ENCODE data around the gene CDIP1.

CDIP1 gene

GRCh38 chr16:4507588-4508345 is 30.8 kb downstream of the CDIP1 start:
- no peak overlapping the region for H3K4me3 ChIP-seq (ENCODE audit: insufficient read length, low read depth)
- H3K4me1 ChIP-seq (ENCODE audit: insufficient read depth, insufficient read length), result peaks cover 12% of the 10 kb centered on the region
- DNase-seq (ENCODE audit: low read depth, low spot score), result no peak
- H3K27me3 ChIP-seq (ENCODE audit: insufficient read depth, insufficient read length), result no peaks in the 10 kb centered on the region
- H3K36me3 ChIP-seq (ENCODE audit: insufficient read depth, insufficient read length, low read length), result peaks cover 76% of the 10 kb centered on the region
- H3K9ac ChIP-seq (ENCODE audit: insufficient read length, low read depth), result no peak overlapping the region
- no peaks in the 10 kb centered on the region for H3K9me3 ChIP-seq (ENCODE audit: insufficient read depth, low read length)
- TF ChIP-seq SUZ12 (IDR thresholded peaks at IDR 0.05; ENCODE audit: extremely low read depth, insufficient read depth, insufficient read length) (no peak), ZNF274 (IDR thresholded peaks at IDR 0.05; ENCODE audit: low read depth, low read length) (no peak), YY1 (IDR thresholded peaks at IDR 0.05; ENCODE audit: insufficient read depth, insufficient read length) (no peak)

GRCh38 chr16:4506450-4506849 is 32.1 kb downstream of the CDIP1 start:
- H3K27me3 ChIP-seq (ENCODE audit: insufficient read depth, insufficient read length), result no peaks in the 10 kb centered on the region
- H3K4me1 ChIP-seq (ENCODE audit: insufficient read depth, insufficient read length), result peaks cover 12% of the 10 kb centered on the region
- H3K4me3 ChIP-seq (ENCODE audit: insufficient read length, low read depth), result no peak overlapping the region
- H3K9ac ChIP-seq (ENCODE audit: insufficient read length, low read depth), result no peak overlapping the region
- no peak for TF ChIP-seq YY1 (IDR thresholded peaks at IDR 0.05; ENCODE audit: insufficient read depth, insufficient read length)
- TF ChIP-seq SUZ12 (IDR thresholded peaks at IDR 0.05; ENCODE audit: extremely low read depth, insufficient read depth, insufficient read length), result no peak
- TF ChIP-seq ZNF274 (IDR thresholded peaks at IDR 0.05; ENCODE audit: low read depth, low read length), result no peak
- DNase-seq (ENCODE audit: low read depth, low spot score), result peak; percentile 61
- H3K36me3 ChIP-seq (ENCODE audit: insufficient read depth, insufficient read length, low read length), result peaks cover 63% of the 10 kb centered on the region
- no peaks in the 10 kb centered on the region for H3K9me3 ChIP-seq (ENCODE audit: insufficient read depth, low read length)

GRCh38 chr16:4505356-4506147 is 33.0 kb downstream of the CDIP1 start:
- TF ChIP-seq YY1 (IDR thresholded peaks at IDR 0.05; ENCODE audit: insufficient read depth, insufficient read length) (no peak), SUZ12 (IDR thresholded peaks at IDR 0.05; ENCODE audit: extremely low read depth, insufficient read depth, insufficient read length) (no peak), ZNF274 (IDR thresholded peaks at IDR 0.05; ENCODE audit: low read depth, low read length) (no peak)
- DNase-seq (ENCODE audit: low read depth, low spot score), result no peak
- H3K27me3 ChIP-seq (ENCODE audit: insufficient read depth, insufficient read length), result no peaks in the 10 kb centered on the region
- H3K36me3 ChIP-seq (ENCODE audit: insufficient read depth, insufficient read length, low read length), result peaks cover 54% of the 10 kb centered on the region
- peaks cover 10% of the 10 kb centered on the region for H3K4me1 ChIP-seq (ENCODE audit: insufficient read depth, insufficient read length)
- no peak overlapping the region for H3K9ac ChIP-seq (ENCODE audit: insufficient read length, low read depth)
- H3K4me3 ChIP-seq (ENCODE audit: insufficient read length, low read depth), result no peak overlapping the region
- no peaks in the 10 kb centered on the region for H3K9me3 ChIP-seq (ENCODE audit: insufficient read depth, low read length)

DNA sequence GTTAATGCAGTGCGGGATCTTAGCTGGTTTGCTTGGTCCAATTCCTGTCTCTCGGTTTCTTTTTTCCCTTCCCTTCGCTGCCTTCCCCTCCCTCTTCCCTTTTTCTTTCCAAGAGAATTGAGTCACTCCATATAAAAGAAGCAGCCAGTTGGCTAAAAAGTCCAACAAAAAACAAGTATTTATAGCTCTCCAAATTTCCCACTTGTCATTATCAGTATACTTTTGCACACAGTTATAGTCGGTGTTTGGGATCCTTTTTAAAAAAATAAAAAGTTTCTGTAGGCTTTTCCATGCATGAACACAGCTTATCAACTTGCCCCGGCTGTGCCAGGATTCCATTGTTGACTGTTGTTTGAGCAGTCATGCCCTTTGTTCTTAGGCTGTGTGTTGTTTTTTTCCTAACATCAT is 37.5 kb downstream of the CDIP1 start:
- TF ChIP-seq YY1 (IDR thresholded peaks at IDR 0.05; ENCODE audit: insufficient read depth, insufficient read length), result no peak

GRCh38 chr16:4500272-4500671 is 38.3 kb downstream of the CDIP1 start:
- DNase-seq (ENCODE audit: low read depth, low spot score), result no peak
- Histone ChIP-seq H3K4me3 (ENCODE audit: insufficient read length, low read depth) (no peak overlapping the region), H3K9me3 (ENCODE audit: insufficient read depth, low read length) (no peaks in the 10 kb centered on the region), H3K36me3 (ENCODE audit: insufficient read depth, insufficient read length, low read length) (peaks cover 13% of the 10 kb centered on the region), H3K27me3 (ENCODE audit: insufficient read depth, insufficient read length) (no peaks in the 10 kb centered on the region), H3K4me1 (ENCODE audit: insufficient read depth, insufficient read length) (peaks cover 16% of the 10 kb centered on the region), H3K9ac (ENCODE audit: insufficient read length, low read depth) (no peak overlapping the region)
- TF ChIP-seq SUZ12 (IDR thresholded peaks at IDR 0.05; ENCODE audit: extremely low read depth, insufficient read depth, insufficient read length) (no peak), YY1 (IDR thresholded peaks at IDR 0.05; ENCODE audit: insufficient read depth, insufficient read length) (no peak), ZNF274 (IDR thresholded peaks at IDR 0.05; ENCODE audit: low read depth, low read length) (no peak)

More for the DNA sequence above, 37.5 kb downstream of the CDIP1 start:
- H3K4me1 ChIP-seq (ENCODE audit: insufficient read depth, insufficient read length), result peaks cover 12% of the 10 kb centered on the region
- no peak overlapping the region for H3K4me3 ChIP-seq (ENCODE audit: insufficient read length, low read depth)
- DNase-seq (ENCODE audit: low read depth, low spot score), result no peak
- no peaks in the 10 kb centered on the region for H3K27me3 ChIP-seq (ENCODE audit: insufficient read depth, insufficient read length)
- peaks cover 21% of the 10 kb centered on the region for H3K36me3 ChIP-seq (ENCODE audit: insufficient read depth, insufficient read length, low read length)
- H3K9ac ChIP-seq (ENCODE audit: insufficient read length, low read depth), result no peak overlapping the region
- H3K9me3 ChIP-seq (ENCODE audit: insufficient read depth, low read length), result no peaks in the 10 kb centered on the region

DNA sequence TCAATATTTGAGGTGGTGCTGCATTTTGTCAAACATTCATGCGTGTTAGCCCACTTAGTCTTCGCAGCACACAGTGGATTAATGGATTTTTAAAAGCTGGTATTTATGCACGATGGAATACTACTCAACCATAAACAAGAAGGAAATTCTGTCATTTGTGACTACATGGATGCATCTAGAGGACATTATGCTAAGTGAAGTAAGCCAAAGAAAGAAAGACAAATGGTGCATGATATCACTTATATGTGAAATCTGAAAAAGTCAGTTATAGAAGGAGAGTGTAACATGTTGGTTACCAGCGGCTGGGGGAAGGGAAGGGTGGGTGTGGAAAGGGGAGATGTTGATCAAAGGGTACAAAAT is 39.4 kb downstream of the CDIP1 start:
- no peaks in the 10 kb centered on the region for H3K9me3 ChIP-seq (ENCODE audit: insufficient read depth, low read length)
- H3K36me3 ChIP-seq (ENCODE audit: insufficient read depth, insufficient read length, low read length), result peaks cover 12% of the 10 kb centered on the region
- no peak overlapping the region for H3K9ac ChIP-seq (ENCODE audit: insufficient read length, low read depth)
- TF ChIP-seq YY1 (IDR thresholded peaks at IDR 0.05; ENCODE audit: insufficient read depth, insufficient read length), result no peak
- no peak for TF ChIP-seq SUZ12 (IDR thresholded peaks at IDR 0.05; ENCODE audit: extremely low read depth, insufficient read depth, insufficient read length)
- no peak for TF ChIP-seq ZNF274 (IDR thresholded peaks at IDR 0.05; ENCODE audit: low read depth, low read length)
- no peaks in the 10 kb centered on the region for H3K27me3 ChIP-seq (ENCODE audit: insufficient read depth, insufficient read length)
- no peak overlapping the region for H3K4me3 ChIP-seq (ENCODE audit: insufficient read length, low read depth)
- no peak for DNase-seq (ENCODE audit: low read depth, low spot score)
- peaks cover 14% of the 10 kb centered on the region for H3K4me1 ChIP-seq (ENCODE audit: insufficient read depth, insufficient read length)

DNA sequence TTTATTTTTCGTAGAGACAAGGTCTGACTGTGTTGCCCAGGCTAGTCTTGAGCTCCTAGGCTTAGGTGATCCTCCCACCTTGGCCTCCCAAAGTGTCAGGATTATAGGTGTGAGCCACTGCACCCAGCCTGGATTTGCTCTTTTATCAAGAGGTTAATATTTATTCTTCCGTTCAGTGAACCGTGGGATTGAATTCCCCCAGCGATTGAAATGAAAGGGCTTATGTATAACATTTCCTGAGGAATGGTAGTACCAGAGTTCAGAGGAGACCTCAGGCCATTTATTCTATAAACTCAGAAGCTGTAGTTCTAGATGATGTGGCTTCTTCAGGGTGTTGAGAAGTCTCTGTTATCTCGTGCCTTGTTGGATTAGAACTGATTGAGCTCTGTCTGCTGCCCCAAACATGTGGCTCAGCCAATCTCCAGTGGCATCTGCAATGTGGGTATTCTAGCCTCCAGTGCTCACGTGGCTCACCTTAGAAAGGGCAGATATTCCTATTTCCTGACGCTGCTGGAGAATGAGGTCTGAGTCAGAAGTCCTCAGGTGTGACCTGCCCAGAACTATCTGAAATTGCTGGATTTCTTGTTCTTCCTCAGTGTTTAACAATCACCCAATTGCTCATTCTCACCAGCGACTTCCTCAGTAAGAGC is 39.9 kb downstream of the CDIP1 start:
- H3K9me3 ChIP-seq (ENCODE audit: insufficient read depth, low read length), result no peaks in the 10 kb centered on the region
- no peak overlapping the region for H3K9ac ChIP-seq (ENCODE audit: insufficient read length, low read depth)
- H3K4me1 ChIP-seq (ENCODE audit: insufficient read depth, insufficient read length), result peaks cover 10% of the 10 kb centered on the region
- TF ChIP-seq YY1 (IDR thresholded peaks at IDR 0.05; ENCODE audit: insufficient read depth, insufficient read length), result no peak
- no peak for TF ChIP-seq ZNF274 (IDR thresholded peaks at IDR 0.05; ENCODE audit: low read depth, low read length)
- no peak for TF ChIP-seq SUZ12 (IDR thresholded peaks at IDR 0.05; ENCODE audit: extremely low read depth, insufficient read depth, insufficient read length)
- DNase-seq (ENCODE audit: low read depth, low spot score), result no peak
- H3K36me3 ChIP-seq (ENCODE audit: insufficient read depth, insufficient read length, low read length), result peaks cover 12% of the 10 kb centered on the region
- H3K27me3 ChIP-seq (ENCODE audit: insufficient read depth, insufficient read length), result no peaks in the 10 kb centered on the region
- H3K4me3 ChIP-seq (ENCODE audit: insufficient read length, low read depth), result no peak overlapping the region
